HEK293T (cell line): ENCODE measurements around the gene COL20A1.
"Not testable (repeated sequence)": the region's sequence is repeated elsewhere in the genome, so short reads cannot be mapped to it uniquely, and the experiment has no call there.

Experiments
- CTCF ChIA-PET: fragments of 350-600 bp; formaldehyde crosslinking; extraction: SDS; loops from one replicate; lab custom pipeline; 2021; ENCODE audit warnings: antibody characterized with exemption, inconsistent platforms; lab: Yijun Ruan, JAX
- POLR2A ChIA-PET: fragments of 350-600 bp; formaldehyde crosslinking; extraction: SDS; loops from one replicate; lab custom pipeline; 2020; ENCODE audit warnings: antibody characterized with exemption, inconsistent platforms; lab: Yijun Ruan, JAX
- DNase-seq: peaks from one replicate; pipeline ENCODE4 v3.0.0; 2012; ENCODE audit warnings: mixed read lengths; ENCODE audit errors: extremely low spot score
- ARNT ChIP-seq: fragments of 450-650 bp; IDR thresholded peaks from 2 replicates; pipeline ENCODE4 v1.6.1; 2017; ENCODE audit warnings: mild to moderate bottlenecking
- BHLHE40 ChIP-seq: fragments of 450-650 bp; IDR thresholded peaks from 2 replicates; pipeline ENCODE4 v1.6.1; 2016; ENCODE audit warnings: mild to moderate bottlenecking, moderate library complexity, borderline replicate concordance
- CTBP1 ChIP-seq: fragments of 450-650 bp; IDR thresholded peaks from 2 replicates; pipeline ENCODE4 v1.6.1; 2016; ENCODE audit warnings: borderline replicate concordance
- ELF4 ChIP-seq: fragments of 450-650 bp; IDR thresholded peaks from 2 replicates; pipeline ENCODE4 v1.6.1; 2017; ENCODE audit warnings: antibody characterized with exemption
- FOXA1 ChIP-seq: fragments of 450-650 bp; IDR thresholded peaks from 2 replicates; pipeline ENCODE4 v1.6.1; 2016; ENCODE audit warnings: mild to moderate bottlenecking
- FOXK2 ChIP-seq: fragments of 450-650 bp; IDR thresholded peaks from 2 replicates; pipeline ENCODE4 v1.6.1; 2016; ENCODE audit warnings: mild to moderate bottlenecking
- FOXM1 ChIP-seq: fragments of 450-650 bp; IDR thresholded peaks from 2 replicates; pipeline ENCODE4 v1.6.1; 2017; ENCODE audit warnings: mild to moderate bottlenecking, borderline replicate concordance
- HDGF ChIP-seq: fragments of 450-650 bp; IDR thresholded peaks from 2 replicates; pipeline ENCODE4 v1.6.1; 2017; ENCODE audit warnings: antibody characterized with exemption, borderline replicate concordance
- L3MBTL2 ChIP-seq: fragments of 450-650 bp; conservative IDR thresholded peaks from 2 replicates; pipeline ENCODE4 v1.6.1; 2016; ENCODE audit warnings: mild to moderate bottlenecking
- LEF1 ChIP-seq: fragments of 450-650 bp; IDR thresholded peaks from 2 replicates; pipeline ENCODE4 v1.6.1; 2017; ENCODE audit warnings: mild to moderate bottlenecking, borderline replicate concordance
- NFRKB ChIP-seq: fragments of 450-650 bp; IDR thresholded peaks from 2 replicates; pipeline ENCODE4 v1.6.1; 2016; ENCODE audit warnings: mild to moderate bottlenecking, moderate library complexity
- PKNOX1 ChIP-seq: fragments of 450-650 bp; IDR thresholded peaks from 2 replicates; pipeline ENCODE4 v1.6.1; 2016
- SP1 ChIP-seq: fragments of 450-650 bp; IDR thresholded peaks from 2 replicates; pipeline ENCODE4 v1.6.1; 2017
- SUZ12 ChIP-seq: fragments of 450-650 bp; IDR thresholded peaks from 2 replicates; pipeline ENCODE4 v1.6.1; 2016; ENCODE audit warnings: mild to moderate bottlenecking
- TARDBP ChIP-seq: fragments of 450-650 bp; IDR thresholded peaks from 2 replicates; pipeline ENCODE4 v1.6.1; 2016
- ZNF384 ChIP-seq: fragments of 450-650 bp; IDR thresholded peaks from 2 replicates; pipeline ENCODE4 v1.6.1; 2016

Gene COL20A1

GRCh38 chr20:63376283-63377250 is 83.6 kb downstream of the COL20A1 start:
- POLR2A ChIA-PET = no interaction called here
- TF ChIP-seq CTBP1 = no peak
- TF ChIP-seq FOXM1 = no peak
- TF ChIP-seq HDGF = no peak
- TF ChIP-seq ZNF384 = no peak
- no peak for TF ChIP-seq FOXK2
- no peak for TF ChIP-seq BHLHE40
- no peak for TF ChIP-seq SP1
- no peak for TF ChIP-seq ARNT
- no peak for TF ChIP-seq LEF1
- no peak for DNase-seq
- CTCF ChIA-PET = interaction anchor here (1.6 kb wide), 2 partner anchors 67 to 153 kb away, joined by 4 to 18 read pairs; no protein-coding TSS in a partner anchor

- DNase-seq = peak; percentile 36
- CTCF ChIA-PET = interaction anchor here (1.6 kb wide), 2 partner anchors 67 to 154 kb away, joined by 4 to 18 read pairs; no protein-coding TSS in a partner anchor
- TF ChIP-seq BHLHE40 (peak; percentile 53), PKNOX1 (no peak), L3MBTL2 (peak; percentile 64)
- POLR2A ChIA-PET = no interaction called here
These were observed 84.4 kb downstream of the COL20A1 start for GRCh38 chr20:63377256-63377941.

- ChIA-PET CTCF (interaction anchor here (1.0 to 1.6 kb wide), 4 partner anchors 10 to 155 kb away, joined by 4 to 18 read pairs (median 4); no protein-coding TSS in a partner anchor), POLR2A (no interaction called here)
- DNase-seq = no peak
- TF ChIP-seq ELF4 = no peak
- TF ChIP-seq FOXK2 = no peak
These were observed 85.0 kb downstream of the COL20A1 start for GRCh38 chr20:63377951-63378381.

- POLR2A ChIA-PET = no interaction called here
- no peak for DNase-seq
- CTCF ChIA-PET = interaction anchor here (1.0 to 1.1 kb wide), 2 partner anchors 10 to 32 kb away, joined by 4 to 5 read pairs; no protein-coding TSS in a partner anchor
- TF ChIP-seq TARDBP = no peak
- TF ChIP-seq L3MBTL2 = no peak
- no peak for TF ChIP-seq BHLHE40
- no peak for TF ChIP-seq SP1
- TF ChIP-seq FOXM1 = no peak
- TF ChIP-seq ARNT = no peak
- no peak for TF ChIP-seq HDGF
- TF ChIP-seq SUZ12 = no peak
- no peak for TF ChIP-seq PKNOX1
- no peak for TF ChIP-seq FOXA1
- TF ChIP-seq NFRKB = no peak
- no peak for TF ChIP-seq ELF4
These were observed 85.6 kb downstream of the COL20A1 start for GRCh38 chr20:63378626-63379025.

GRCh38 chr20:63379296-63379695 is 86.3 kb downstream of the COL20A1 start:
- DNase-seq = no peak
- CTCF ChIA-PET = no interaction called here
- TF ChIP-seq ARNT (no peak), SP1 (no peak), LEF1 (no peak), ELF4 (no peak), L3MBTL2 (no peak), SUZ12 (no peak), NFRKB (no peak), CTBP1 (no peak), FOXM1 (no peak), FOXK2 (no peak), ZNF384 (no peak)

GRCh38 chr20:63379872-63380271 is 86.9 kb downstream of the COL20A1 start:
- CTCF ChIA-PET = interaction anchor here (0.7 to 3.8 kb wide), 2 partner anchors 46 to 71 kb away, joined by 3 to 44 read pairs; no protein-coding TSS in a partner anchor
- DNase-seq, POLR2A ChIA-PET: not testable (repeated sequence)

More at GRCh38 chr20:63379296-63379695, 86.3 kb downstream of the COL20A1 start:
- POLR2A ChIA-PET = no interaction called here

- TF ChIP-seq NFRKB (no peak), BHLHE40 (no peak)
- ChIA-PET POLR2A (no interaction called here), CTCF (interaction anchor here (0.6 to 3.8 kb wide), 6 partner anchors 10 to 89 kb away, joined by 3 to 44 read pairs (median 5); no protein-coding TSS in a partner anchor)
- DNase-seq = no peak
These were observed 87.4 kb downstream of the COL20A1 start for GRCh38 chr20:63380346-63380870.
